ENCODE data around the gene HOXD3. TPM values are rescaled to one million over a fixed set of nuclear protein-coding genes. Genes with fewer than 3 reads are reported as not detected.

The HOXD3 gene
- polyA plus RNA-seq, 1 of the 3 experiments (the other 2 are of a cell fraction) = 0.81 TPM

DNA sequence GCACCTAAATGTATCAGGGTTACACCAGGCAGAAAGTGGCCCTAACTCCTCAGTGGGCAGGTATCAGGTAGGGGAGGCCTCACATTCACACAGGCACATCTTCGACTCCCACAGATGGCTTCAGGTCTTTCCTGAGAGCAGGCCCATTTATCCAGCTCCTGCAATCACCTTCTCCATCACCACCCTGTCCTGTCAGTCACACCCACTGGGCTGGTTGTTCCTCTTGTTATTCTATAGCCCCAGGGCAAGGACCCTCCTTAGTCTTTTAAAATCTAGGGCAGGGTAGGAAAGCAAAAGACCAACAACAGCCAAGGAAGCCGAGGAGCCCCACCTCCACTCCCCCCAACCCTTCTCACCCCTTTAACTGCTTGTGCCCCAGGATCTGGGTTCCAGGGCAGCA, 14.8 kb upstream of the HOXD3 start (continued):
- TF ChIP-seq CTCF (IDR thresholded peaks at IDR 0.05) (no peak), FOXJ3 (CRISPR knock-in tag; IDR thresholded peaks at IDR 0.05) (no peak), POLR2AphosphoS5 (IDR thresholded peaks at IDR 0.05; ENCODE audit: low read depth, low read length) (no peak), EZH2phosphoT487 (IDR thresholded peaks at IDR 0.05; ENCODE audit: borderline replicate concordance, low read depth) (no peak)

DNA sequence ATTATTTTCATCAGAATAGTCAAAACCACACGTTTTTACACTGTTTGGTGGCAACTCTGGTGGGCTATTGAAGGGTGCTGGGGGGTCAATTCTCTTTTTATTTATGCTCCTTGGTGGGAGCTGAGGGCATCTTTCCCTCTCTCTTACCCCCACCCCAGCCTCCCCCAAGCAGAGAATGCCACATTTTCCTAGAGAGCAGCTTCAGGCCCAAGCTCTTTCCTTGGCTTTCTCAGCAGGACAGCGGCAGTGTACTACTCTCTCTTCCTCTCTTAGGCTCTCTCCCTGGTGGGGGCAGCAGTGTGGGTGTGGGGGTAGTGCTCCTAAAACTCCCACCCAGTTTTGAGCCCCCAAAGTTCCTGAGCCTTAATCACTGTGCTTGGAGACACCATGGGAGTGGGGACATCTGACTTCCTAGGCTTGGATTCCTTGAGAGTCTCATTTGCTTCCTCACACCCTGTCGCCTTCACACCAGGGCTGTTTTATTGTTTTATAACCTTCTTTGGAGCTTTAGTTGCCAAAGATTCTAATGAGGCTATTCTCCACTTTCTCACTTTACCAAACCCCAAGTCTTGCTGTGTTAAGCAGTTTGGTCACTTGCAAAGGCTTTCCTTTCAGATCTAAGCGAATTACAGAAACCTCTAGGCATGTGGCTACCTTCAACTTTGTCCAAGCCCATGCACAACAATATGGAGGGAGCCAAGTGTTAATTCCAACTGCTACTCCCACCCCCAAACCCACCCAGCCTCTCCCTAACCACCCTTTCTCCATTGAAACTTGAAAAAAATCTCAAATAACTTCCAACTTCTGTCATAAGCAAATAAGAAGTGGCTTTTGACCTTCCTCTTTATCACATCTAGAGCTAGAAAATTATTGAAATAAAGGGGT, 11.8 kb upstream of the HOXD3 start:
- Histone ChIP-seq H3K27ac (ENCODE audit: low read depth in 2 of 2, low read length in 1 of 2) (no peak overlapping the region; a peak in 1 of 4 replicates), H3K36me3 (replicated peaks in 1 of 2; ENCODE audit: control insufficient read depth in 1 of 2, insufficient read depth in 2 of 2, low read length in 1 of 2) (no peaks in the 10 kb centered on the region), H3K9ac (no peak overlapping the region), H3K9me2 (no peaks in the 10 kb centered on the region), H3K4me3 (ENCODE audit: low read depth in 2 of 2, low read length in 1 of 2) (no peak overlapping the region), H3K4me1 (ENCODE audit: control insufficient read depth in 1 of 2, insufficient read depth in 2 of 2, low read depth in 1 of 2, low read length in 1 of 2) (peaks cover 0 to 14% of the 10 kb centered on the region in 2 experiments; a peak in 1 of 4 replicates), H3K27me3 (ENCODE audit: insufficient read depth) (no peaks in the 10 kb centered on the region), H2AFZ (ENCODE audit: low read depth) (no peak overlapping the region), H3K79me2 (ENCODE audit: insufficient read depth) (peaks cover 13% of the 10 kb centered on the region), H3K9me3 (no peaks in the 10 kb centered on the region), H3F3A (replicated peaks; ENCODE audit: insufficient read depth) (no peaks in the 10 kb centered on the region), H4K20me1 (ENCODE audit: insufficient read depth) (no peaks in the 10 kb centered on the region), H3K4me2 (no peak overlapping the region)
- 88% methylated on average over 4 of the region's 4 CpGs for WGBS (ENCODE audit: low lambda C conversion rate)
- ChIA-PET CTCF (interaction anchor here (1.1 to 26.1 kb wide), 8 partner anchors 13 to 669 kb away, joined by 3 to 1047 read pairs (median 10); partner anchors contain the start of gene HOXD9), POLR2A (interaction anchor here (0.5 kb wide), 1 partner anchor 511 kb away, joined by 3 read pairs; no protein-coding TSS in a partner anchor)
- DNase-seq = no peak
- TF ChIP-seq JUND (IDR thresholded peaks at IDR 0.05) = no peak
- TF ChIP-seq USF1 (IDR thresholded peaks at IDR 0.05; ENCODE audit: borderline replicate concordance, low read depth) = no peak
- no peak for TF ChIP-seq FOXM1 (IDR thresholded peaks at IDR 0.05; ENCODE audit: low read depth)
- no peak for TF ChIP-seq GATA2 (CRISPR knock-in tag; IDR thresholded peaks at IDR 0.05)
- TF ChIP-seq, protein P1, sequence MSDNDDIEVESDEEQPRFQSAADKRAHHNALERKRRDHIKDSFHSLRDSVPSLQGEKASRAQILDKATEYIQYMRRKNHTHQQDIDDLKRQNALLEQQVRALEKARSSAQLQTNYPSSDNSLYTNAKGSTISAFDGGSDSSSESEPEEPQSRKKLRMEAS (IDR thresholded peaks at IDR 0.05; ENCODE audit: low read depth) = no peak
- no peak for TF ChIP-seq REST (IDR thresholded peaks at IDR 0.05; ENCODE audit: low read depth, low read length)
- no peak for TF ChIP-seq ELF1 (IDR thresholded peaks at IDR 0.05)
- no peak for TF ChIP-seq YY1 (IDR thresholded peaks at IDR 0.05; ENCODE audit: low read depth)
- TF ChIP-seq GABPA (IDR thresholded peaks at IDR 0.05; ENCODE audit: low read depth) = no peak
- no peak for TF ChIP-seq MXI1 (IDR thresholded peaks at IDR 0.05; ENCODE audit: low read depth, low read length)
- TF ChIP-seq FOSL2 (IDR thresholded peaks at IDR 0.05; ENCODE audit: borderline replicate concordance, low read depth) = no peak
- TF ChIP-seq CTCF (IDR thresholded peaks at IDR 0.05) = no peak
- TF ChIP-seq RAD21 (IDR thresholded peaks at IDR 0.05; ENCODE audit: low read length) = no peak
- TF ChIP-seq POLR2AphosphoS5 (IDR thresholded peaks at IDR 0.05; ENCODE audit: low read depth, low read length) = no peak
- TF ChIP-seq PBX3 (IDR thresholded peaks at IDR 0.05) = no peak
- no peak for TF ChIP-seq EP300 (IDR thresholded peaks at IDR 0.05; ENCODE audit: borderline replicate concordance in 1 of 2, low read depth in 1 of 2, low read length in 1 of 2)
